ENCODE data around the gene RAB11FIP4.
A peak's percentile ranks its signal among the peaks of the same experiment; 100 is the strongest.
"Not testable (repeated sequence)": the region's sequence is repeated elsewhere in the genome, so short reads cannot be mapped to it uniquely, and the experiment has no call there.

The RAB11FIP4 gene

GRCh38 chr17:31391496-31391949 is at the start of gene RAB11FIP4:
Gene RAB11FIP4, plus strand, starts transcription at chr17:31391675. Its CDS starts 178 bp downstream, at chr17:31391853.
- DNase-seq, result peak; percentile 85

GRCh38 chr17:31345191-31345747 is 46.2 kb upstream of the RAB11FIP4 start:
- not testable (repeated sequence) for DNase-seq

GRCh38 chr17:31349454-31349853 is 42.0 kb upstream of the RAB11FIP4 start:
- no peak for DNase-seq

- no peak for DNase-seq
These were observed 35.5 kb upstream of the RAB11FIP4 start for GRCh38 chr17:31355935-31356334.

- DNase-seq, result no peak
These were observed 34.4 kb upstream of the RAB11FIP4 start for GRCh38 chr17:31357091-31357490.

GRCh38 chr17:31357839-31358394 is 33.6 kb upstream of the RAB11FIP4 start:
- DNase-seq, result peak; percentile 12

GRCh38 chr17:31364012-31364411 is 27.5 kb upstream of the RAB11FIP4 start:
- no peak for DNase-seq

- DNase-seq, result no peak
These were observed 25.4 kb upstream of the RAB11FIP4 start for GRCh38 chr17:31366088-31366487.

GRCh38 chr17:31369266-31369665 is 22.2 kb upstream of the RAB11FIP4 start:
- no peak for DNase-seq

- no peak for DNase-seq
These were observed 19.9 kb upstream of the RAB11FIP4 start for GRCh38 chr17:31371511-31372097.

GRCh38 chr17:31373150-31374093 is 18.1 kb upstream of the RAB11FIP4 start:
- DNase-seq, result peak; percentile 59

GRCh38 chr17:31374094-31374447 is 17.4 kb upstream of the RAB11FIP4 start:
- no peak for DNase-seq

- DNase-seq, result no peak
These were observed 17.0 kb upstream of the RAB11FIP4 start for GRCh38 chr17:31374503-31374902.

GRCh38 chr17:31378638-31379037 is 12.8 kb upstream of the RAB11FIP4 start:
- no peak for DNase-seq

- DNase-seq, result no peak
These were observed 11.8 kb upstream of the RAB11FIP4 start for GRCh38 chr17:31379597-31380205.

GRCh38 chr17:31381165-31381668 is 10.3 kb upstream of the RAB11FIP4 start:
- DNase-seq, result no peak

GRCh38 chr17:31382668-31383275 is 8.7 kb upstream of the RAB11FIP4 start:
- DNase-seq, result not testable (repeated sequence)

- DNase-seq, result peak; percentile 8
These were observed 8.0 kb upstream of the RAB11FIP4 start for GRCh38 chr17:31383488-31383887.

GRCh38 chr17:31385428-31386285 is 5.8 kb upstream of the RAB11FIP4 start:
- DNase-seq, result no peak

- DNase-seq, result no peak
These were observed 4.9 kb upstream of the RAB11FIP4 start for GRCh38 chr17:31386542-31387075.

- peak; percentile 22 for DNase-seq
These were observed 4.0 kb upstream of the RAB11FIP4 start for GRCh38 chr17:31387438-31387837.

All from NCI-H69 (cell line).